K562 (cell line): ENCODE data around the gene VPS33B. TPM values are rescaled to one million over a fixed set of nuclear protein-coding genes. Genes with fewer than 3 reads are reported as not detected.

ENCODE experiments used
- ATF6 ChIP-seq: sonication (generic); formaldehyde crosslinking; IDR thresholded peaks from 2 replicates; pipeline ENCODE4 v1.4.0; 2020; ENCODE audit warnings: mild to moderate bottlenecking, missing genetic modification reagents
- ATF7 ChIP-seq: fragments of 450-650 bp; IDR thresholded peaks from 2 replicates; pipeline ENCODE4 v1.7.1; 2014; ENCODE audit warnings: mild to moderate bottlenecking, moderate library complexity
- CBFA2T3 ChIP-seq: fragments of 450-650 bp; IDR thresholded peaks from 2 replicates; pipeline ENCODE4 v1.6.1; 2017
- KLF16 ChIP-seq: IDR thresholded peaks from 2 replicates; pipeline ENCODE4 v1.6.1; 2016; ENCODE audit warnings: antibody characterized with exemption
- MCM7 ChIP-seq, 2 experiments: fragments of 450-650 bp; IDR thresholded peaks; 2 replicates each; pipeline ENCODE4 v1.6.1; 2016 to 2018
- MTA3 ChIP-seq: fragments of 450-650 bp; formaldehyde crosslinking; IDR thresholded peaks from 2 replicates; pipeline ENCODE4 v1.6.1; 2017; ENCODE audit warnings: mild to moderate bottlenecking, borderline replicate concordance
- NEUROD1 ChIP-seq: fragments of 150-350 bp; IDR thresholded peaks from 2 replicates; pipeline ENCODE4 v1.6.1; 2014; ENCODE audit warnings: borderline replicate concordance, low read length, low read depth; ENCODE audit not compliant: partially characterized antibody
- RBM22 ChIP-seq: fragments of 200-400 bp; formaldehyde crosslinking; IDR thresholded peaks from 2 replicates; pipeline ENCODE4 v1.6.1; 2018; ENCODE audit warnings: low read length, low read depth; ENCODE audit not compliant: poor library complexity, severe bottlenecking
- RNF219 ChIP-seq: fragments of 250-450 bp; sonication (Bioruptor Pico); IDR thresholded peaks from 2 replicates; pipeline ENCODE4 v1.5.0; 2022; ENCODE audit warnings: mild to moderate bottlenecking
- SNAPC5 ChIP-seq: fragments of 250-450 bp; sonication (Bioruptor Pico); IDR thresholded peaks from 2 replicates; pipeline ENCODE4 v1.8.0; 2021; ENCODE audit warnings: moderate library complexity, mild to moderate bottlenecking, inconsistent platforms
- U2AF2 ChIP-seq: fragments of 200-400 bp; formaldehyde crosslinking; optimal IDR thresholded peaks from 2 replicates; pipeline ENCODE3; 2017; ENCODE audit warnings: low read depth, mild to moderate bottlenecking, low read length
- ZBTB7A ChIP-seq: IDR thresholded peaks from 2 replicates; pipeline ENCODE4 v1.6.1; 2011; ENCODE audit warnings: low read depth, mild to moderate bottlenecking, low read length, moderate library complexity, borderline replicate concordance; ENCODE audit not compliant: control insufficient read depth
- ZNF134 ChIP-seq: fragments of 250-450 bp; sonication (Bioruptor Pico); conservative IDR thresholded peaks from 2 replicates; pipeline ENCODE4 v1.4.0; 2020
- ZNF507 ChIP-seq: conservative IDR thresholded peaks from 2 replicates; pipeline ENCODE4 v1.6.1; 2017; ENCODE audit warnings: missing genetic modification characterization, missing compliant biosample characterization
- polyA plus RNA-seq, 8 experiments: library from polyadenylated mRNA; depleted of rRNA in 4 of 8; stranded (reverse) in 5 of 8; unstranded in 3 of 8; fragments of >200 nt; fragmentation: Nextera tagmentation in 2 of 8; fragmentation: Illumina TruSeq in 1 of 8; extraction: Ambion mirVana in 2 of 8; extraction: Trizol in 1 of 8; gene quantifications; 2 replicates each; pipeline versions ENCODE4 v1.2.1 to v1.2.3, GENCODE V29; 2011 to 2014; ENCODE audit warnings: inconsistent platforms in 1 of 8, missing spikeins in 1 of 8
- total RNA-seq, 7 experiments: library from RNA; depleted of rRNA in 6 of 7; stranded (reverse); fragments of >200 nt in 6 of 7; fragmentation: Illumina TruSeq in 2 of 7; extraction: Trizol in 2 of 7; gene quantifications; 2 replicates each; pipeline versions ENCODE4 v1.2.1 to v1.2.3, GENCODE V29; 2011 to 2021; ENCODE audit warnings: low replicate concordance in 1 of 7
- TF ChIP-seq, protein P1 (sequence below): sonication (generic); formaldehyde crosslinking; IDR thresholded peaks from 2 replicates; pipeline ENCODE4 v1.8.0; 2023; ENCODE audit warnings: missing genetic modification reagents, mild to moderate bottlenecking, borderline replicate concordance
- TF ChIP-seq, protein P2 (sequence below): sonication (generic); formaldehyde crosslinking; IDR thresholded peaks from 2 replicates; pipeline ENCODE4 v1.9.0; 2022; ENCODE audit warnings: mild to moderate bottlenecking, missing genetic modification reagents

The VPS33B gene
- total and polyA plus RNA-seq, 9 of the 15 experiments (the other 6 are each of a cell fraction or from before 2014, with no cell fraction given) = 9.4 to 25.5 (median 14.8) TPM

- TF ChIP-seq KLF16 (peak; percentile 34; the same call in 1 of the 2 replicates), MCM7 (IDR thresholded peaks at IDR 0.05) (no peak), ZBTB7A (no peak), U2AF2 (no peak), ATF7 (peak; percentile 52), SNAPC5 (CRISPR knock-in tag) (no peak), ZNF134 (CRISPR knock-in tag) (0 out of 2 replicates have a peak, but pooled peaks have one; percentile 18), ZNF507 (tag) (no peak), RNF219 (CRISPR knock-in tag) (no peak), RBM22 (no peak), NEUROD1 (no peak), MTA3 (peak; percentile 48; the same call in 1 of the 2 replicates), ATF6 (no peak), CBFA2T3 (no peak)
- TF ChIP-seq, protein P1, sequence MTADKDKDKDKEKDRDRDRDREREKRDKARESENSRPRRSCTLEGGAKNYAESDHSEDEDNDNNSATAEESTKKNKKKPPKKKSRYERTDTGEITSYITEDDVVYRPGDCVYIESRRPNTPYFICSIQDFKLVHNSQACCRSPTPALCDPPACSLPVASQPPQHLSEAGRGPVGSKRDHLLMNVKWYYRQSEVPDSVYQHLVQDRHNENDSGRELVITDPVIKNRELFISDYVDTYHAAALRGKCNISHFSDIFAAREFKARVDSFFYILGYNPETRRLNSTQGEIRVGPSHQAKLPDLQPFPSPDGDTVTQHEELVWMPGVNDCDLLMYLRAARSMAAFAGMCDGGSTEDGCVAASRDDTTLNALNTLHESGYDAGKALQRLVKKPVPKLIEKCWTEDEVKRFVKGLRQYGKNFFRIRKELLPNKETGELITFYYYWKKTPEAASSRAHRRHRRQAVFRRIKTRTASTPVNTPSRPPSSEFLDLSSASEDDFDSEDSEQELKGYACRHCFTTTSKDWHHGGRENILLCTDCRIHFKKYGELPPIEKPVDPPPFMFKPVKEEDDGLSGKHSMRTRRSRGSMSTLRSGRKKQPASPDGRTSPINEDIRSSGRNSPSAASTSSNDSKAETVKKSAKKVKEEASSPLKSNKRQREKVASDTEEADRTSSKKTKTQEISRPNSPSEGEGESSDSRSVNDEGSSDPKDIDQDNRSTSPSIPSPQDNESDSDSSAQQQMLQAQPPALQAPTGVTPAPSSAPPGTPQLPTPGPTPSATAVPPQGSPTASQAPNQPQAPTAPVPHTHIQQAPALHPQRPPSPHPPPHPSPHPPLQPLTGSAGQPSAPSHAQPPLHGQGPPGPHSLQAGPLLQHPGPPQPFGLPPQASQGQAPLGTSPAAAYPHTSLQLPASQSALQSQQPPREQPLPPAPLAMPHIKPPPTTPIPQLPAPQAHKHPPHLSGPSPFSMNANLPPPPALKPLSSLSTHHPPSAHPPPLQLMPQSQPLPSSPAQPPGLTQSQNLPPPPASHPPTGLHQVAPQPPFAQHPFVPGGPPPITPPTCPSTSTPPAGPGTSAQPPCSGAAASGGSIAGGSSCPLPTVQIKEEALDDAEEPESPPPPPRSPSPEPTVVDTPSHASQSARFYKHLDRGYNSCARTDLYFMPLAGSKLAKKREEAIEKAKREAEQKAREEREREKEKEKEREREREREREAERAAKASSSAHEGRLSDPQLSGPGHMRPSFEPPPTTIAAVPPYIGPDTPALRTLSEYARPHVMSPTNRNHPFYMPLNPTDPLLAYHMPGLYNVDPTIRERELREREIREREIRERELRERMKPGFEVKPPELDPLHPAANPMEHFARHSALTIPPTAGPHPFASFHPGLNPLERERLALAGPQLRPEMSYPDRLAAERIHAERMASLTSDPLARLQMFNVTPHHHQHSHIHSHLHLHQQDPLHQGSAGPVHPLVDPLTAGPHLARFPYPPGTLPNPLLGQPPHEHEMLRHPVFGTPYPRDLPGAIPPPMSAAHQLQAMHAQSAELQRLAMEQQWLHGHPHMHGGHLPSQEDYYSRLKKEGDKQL (CRISPR knock-in tag) = no peak
- TF ChIP-seq, protein P2, sequence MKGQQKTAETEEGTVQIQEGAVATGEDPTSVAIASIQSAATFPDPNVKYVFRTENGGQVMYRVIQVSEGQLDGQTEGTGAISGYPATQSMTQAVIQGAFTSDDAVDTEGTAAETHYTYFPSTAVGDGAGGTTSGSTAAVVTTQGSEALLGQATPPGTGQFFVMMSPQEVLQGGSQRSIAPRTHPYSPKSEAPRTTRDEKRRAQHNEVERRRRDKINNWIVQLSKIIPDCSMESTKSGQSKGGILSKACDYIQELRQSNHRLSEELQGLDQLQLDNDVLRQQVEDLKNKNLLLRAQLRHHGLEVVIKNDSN (CRISPR knock-in tag) = peak; percentile 68; the same call in 1 of the 2 replicates
Measured at GRCh38 chr15:91032919-91033803, 10.8 kb upstream of the VPS33B start (continued).
